ENCODE data around the gene NAA35.
"Not testable (repeated sequence)": the region's sequence is repeated elsewhere in the genome, so short reads cannot be mapped to it uniquely, and the experiment has no call there.

The NAA35 gene

DNA sequence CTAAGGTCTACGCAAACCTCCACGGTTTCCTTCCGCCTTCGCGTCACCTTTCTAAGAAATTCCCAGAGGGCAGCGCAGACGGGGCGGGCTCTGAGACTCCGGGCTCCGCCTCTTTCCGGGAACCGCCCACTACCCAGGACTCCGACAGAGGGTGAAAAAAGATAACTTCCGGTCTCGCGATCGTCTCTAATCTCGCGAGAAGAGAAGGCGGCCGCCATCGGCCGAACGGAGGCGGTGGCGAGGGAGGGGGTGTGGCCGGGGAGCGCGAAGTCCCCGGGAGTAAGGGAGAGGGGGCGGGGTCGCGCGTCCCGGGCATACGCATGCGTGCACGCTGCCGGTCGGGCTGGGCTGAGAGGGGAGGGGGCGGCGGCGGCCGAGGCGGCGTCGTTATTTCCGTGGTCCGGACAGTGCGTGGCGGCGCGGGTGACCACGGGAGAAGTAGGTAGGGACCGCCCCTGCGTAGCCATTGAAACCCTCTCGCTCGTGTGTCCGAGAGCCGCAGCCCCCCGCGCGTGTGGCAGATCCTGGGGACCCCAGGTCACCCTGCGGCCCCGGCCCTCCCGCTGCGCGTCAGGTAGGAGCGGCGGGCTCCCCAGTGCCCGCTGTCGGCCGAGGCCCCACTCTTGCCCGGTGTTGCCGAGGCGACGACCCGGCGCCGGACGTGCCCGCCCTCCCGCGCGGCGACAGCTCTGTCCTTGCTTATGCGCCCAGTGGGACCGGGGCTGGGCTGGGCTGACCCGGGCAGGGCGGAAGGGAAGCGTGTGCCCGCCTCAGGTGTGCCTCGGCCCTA lies at the start of gene NAA35:
TSS of gene NAA35 (plus strand) at position 315 of the 790 bp plus-strand sequence. CDS start 1,014 bp downstream, outside the sequence.
- DNase-seq (ENCODE audit: low read depth in 3 of 3), result peak; percentile 95 to 99 (median 99)

DNA sequence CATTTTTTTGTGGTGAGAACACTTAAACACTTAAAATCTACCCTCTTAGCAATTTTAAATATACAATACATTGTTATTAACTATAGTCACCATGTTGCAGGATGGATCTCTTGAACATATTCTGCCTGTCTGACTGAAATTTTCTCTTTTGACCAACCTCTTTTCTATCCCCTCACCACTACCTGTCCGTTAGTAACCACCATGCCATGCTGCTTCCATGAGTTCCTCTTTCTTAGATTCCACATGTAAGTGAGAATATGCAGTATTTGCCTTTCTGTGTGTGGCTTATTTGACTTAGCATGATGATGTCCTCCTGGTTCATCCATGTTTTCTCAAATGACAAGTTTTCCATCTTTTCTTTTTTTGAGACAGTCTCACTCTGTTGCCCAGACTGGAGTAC lies 48.5 kb upstream of the NAA35 start:
- DNase-seq (ENCODE audit: low read depth in 3 of 3), result no peak

DNA sequence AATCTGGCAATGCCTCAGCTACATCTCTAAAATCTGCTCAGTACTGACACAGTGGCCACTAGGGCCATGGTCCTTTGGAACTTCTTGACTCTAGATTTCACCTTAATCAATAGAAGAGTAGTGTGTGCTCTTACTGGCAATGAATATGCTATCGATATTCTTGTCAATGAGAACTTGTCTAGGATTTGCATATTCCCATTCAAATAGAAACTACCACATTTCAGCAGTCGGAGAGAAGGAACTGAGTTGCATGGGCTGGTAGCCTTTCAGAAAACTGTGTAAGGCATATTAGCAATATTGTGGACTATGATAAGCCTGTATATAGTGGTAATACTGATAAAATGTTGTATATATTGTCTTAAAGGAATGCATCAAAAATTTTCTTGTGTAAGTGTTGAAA lies 45.3 kb upstream of the NAA35 start:
- DNase-seq (ENCODE audit: low read depth in 3 of 3), result no peak

DNA sequence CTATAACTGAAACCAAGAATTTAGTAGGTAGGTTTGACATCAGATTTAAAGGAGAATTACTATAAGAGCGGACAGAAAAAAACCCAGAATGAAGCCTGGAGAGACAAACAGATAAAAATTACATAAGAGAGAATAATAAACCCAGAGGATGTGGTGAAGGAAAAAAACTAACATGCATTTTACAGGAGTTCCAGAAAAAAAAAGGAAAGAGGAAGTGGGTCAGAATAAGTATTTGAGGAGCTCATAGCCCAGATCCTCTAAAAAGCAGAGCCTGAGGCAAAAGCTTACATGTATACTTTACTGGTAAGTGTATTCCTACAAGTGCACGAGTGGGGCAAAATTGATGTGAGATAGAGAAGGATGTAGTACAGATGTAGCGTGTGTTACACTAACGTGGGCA lies 43.1 kb upstream of the NAA35 start:
- DNase-seq (ENCODE audit: low read depth in 3 of 3), result no peak

DNA sequence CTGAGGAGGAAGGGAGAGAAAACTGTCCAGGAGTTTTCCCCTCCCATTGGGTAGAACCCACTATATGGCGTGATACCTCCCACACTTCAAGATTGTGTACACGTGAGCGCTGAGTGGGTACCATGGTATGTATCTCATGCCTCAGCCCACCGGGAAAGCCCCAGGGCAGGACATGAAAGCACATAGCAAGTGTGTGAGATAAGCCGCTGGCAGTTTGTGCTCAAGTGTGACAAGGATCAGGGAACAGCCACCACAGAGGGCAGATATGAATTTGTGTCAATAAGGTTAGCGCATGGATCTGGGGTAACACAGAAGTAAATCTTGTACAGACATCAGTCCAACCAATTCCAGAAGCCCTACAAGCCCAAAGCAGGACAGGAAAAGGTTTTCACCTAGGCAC lies 42.6 kb upstream of the NAA35 start:
- no peak for DNase-seq (ENCODE audit: low read depth in 3 of 3)

DNA sequence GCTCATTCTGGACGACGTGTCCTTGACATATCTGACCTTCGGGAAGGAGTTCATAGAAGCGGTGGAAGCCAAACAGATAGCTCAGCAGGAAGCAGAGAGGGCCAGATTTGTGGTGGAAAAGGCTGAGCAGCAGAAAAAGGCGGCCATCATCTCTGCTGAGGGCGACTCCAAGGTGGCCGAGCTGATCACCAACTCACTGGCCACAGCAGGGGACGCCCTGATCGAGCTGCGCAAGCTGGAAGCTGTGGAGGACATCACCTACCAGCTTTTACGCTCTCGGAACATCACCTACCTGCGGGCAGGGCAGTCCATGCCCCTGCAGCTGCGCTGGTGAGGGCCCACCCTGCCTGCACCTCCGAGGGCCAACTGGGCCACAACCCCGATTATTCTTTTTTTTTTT lies 41.6 kb upstream of the NAA35 start:
- DNase-seq (ENCODE audit: low read depth in 3 of 3), result no peak

DNA sequence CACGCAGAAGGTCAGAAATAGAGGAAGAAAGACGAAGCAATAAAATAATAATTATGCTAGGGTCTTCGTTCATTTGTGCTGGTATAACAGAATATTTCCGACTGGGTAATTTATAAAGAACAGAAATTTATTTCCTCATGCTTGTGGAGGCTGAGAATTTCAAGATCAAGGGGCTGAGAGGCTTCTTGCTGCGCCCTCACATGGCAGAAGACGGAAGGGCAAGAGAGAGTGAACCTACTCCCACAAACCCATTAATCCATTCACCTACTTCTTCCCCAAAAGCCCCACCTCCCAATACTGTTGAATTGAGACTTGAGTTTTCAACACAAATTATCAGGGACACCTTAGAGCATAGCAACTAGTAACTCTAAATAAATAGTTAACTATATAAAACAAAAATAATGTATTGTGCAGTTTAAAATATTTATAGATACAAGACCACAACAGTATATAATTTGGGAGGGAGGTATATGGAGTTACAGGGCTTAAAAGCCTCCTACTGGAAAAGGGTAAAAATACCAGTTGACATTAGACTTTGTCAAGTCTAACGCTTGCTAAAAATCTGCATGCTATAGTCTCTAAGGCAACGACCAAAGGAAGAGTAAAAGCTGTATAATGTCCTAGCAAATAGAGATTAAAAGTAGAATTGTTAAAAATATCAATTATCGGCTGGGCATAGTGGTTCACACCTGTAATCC lies 40.3 kb upstream of the NAA35 start:
- DNase-seq (ENCODE audit: low read depth in 3 of 3), result no peak

DNA sequence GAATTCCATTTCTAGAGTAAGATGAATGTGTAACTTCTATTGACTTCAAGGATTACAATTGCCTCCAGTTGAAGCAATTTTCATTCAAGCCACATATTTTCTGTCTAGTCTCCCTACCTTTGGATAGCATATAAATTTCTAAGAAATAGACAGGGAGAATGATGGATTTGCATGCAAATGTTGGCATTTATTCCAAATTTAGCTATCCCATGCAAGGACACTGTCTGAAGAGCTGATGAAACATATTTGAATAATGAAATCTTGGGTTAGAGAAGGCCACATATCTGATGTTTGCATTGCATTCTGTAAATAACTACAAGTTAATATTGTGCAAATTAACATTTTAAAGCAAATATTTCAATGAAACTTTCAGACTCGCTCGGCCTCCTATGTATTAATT lies 36.0 kb upstream of the NAA35 start:
- no peak for DNase-seq (ENCODE audit: low read depth in 3 of 3)

DNA sequence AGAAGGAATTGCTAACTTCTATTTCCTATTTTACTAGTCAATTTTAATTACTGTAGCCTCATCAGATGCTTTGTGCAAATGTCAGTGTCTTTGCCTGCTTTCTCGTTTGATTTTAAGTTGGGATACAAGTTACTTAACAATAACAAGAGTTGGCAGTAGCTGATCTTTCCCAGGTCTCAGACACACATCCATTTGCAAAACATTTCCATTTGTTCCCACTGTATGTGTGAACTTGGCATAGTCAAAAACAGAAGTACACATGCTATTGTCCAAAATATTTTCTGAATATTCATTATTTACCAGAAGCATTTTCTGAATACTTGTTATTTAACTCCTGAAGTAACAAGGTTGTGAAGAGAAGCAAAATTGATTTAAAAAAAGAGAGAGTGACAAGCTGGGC lies 35.0 kb upstream of the NAA35 start:
- DNase-seq (ENCODE audit: low read depth in 3 of 3), result no peak

DNA sequence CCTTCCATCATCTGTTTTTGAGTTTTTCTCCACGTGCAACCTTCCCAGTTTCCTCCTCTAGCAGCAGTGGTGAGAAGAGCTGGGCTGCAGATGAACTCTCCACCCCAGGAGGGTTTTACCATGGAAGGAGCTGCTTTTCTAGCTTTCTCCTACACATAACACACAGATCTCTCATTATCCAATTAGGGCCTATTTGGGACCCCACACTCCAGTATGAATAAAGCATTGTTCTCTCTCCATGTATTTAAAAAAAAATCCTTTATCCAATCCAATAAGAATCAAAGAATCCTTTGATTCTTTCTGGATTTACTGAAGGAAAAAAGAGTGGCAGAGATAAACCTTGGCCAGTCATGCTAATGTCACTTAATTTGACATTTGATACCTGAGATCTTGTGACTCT lies 31.6 kb upstream of the NAA35 start:
- no peak for DNase-seq (ENCODE audit: low read depth in 3 of 3)

DNA sequence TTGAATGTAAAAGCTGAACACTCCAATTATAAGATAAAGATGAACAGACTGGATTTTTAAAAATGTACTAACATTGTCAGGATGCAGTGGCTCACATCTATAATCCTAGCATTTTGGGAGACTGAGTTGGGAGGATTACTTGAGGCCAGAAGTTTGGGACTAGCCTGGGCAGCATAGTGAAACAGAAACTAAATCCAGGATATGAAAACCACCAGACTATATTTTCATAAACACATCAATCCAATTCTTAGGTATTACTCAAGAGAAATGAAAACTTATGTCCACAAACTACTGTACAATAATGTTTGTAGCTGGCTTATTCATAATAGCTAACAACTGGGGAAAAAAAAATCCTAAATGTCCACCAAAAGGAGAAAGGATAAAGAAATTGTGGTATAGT lies 26.8 kb upstream of the NAA35 start:
- DNase-seq (ENCODE audit: low read depth in 3 of 3), result no peak

DNA sequence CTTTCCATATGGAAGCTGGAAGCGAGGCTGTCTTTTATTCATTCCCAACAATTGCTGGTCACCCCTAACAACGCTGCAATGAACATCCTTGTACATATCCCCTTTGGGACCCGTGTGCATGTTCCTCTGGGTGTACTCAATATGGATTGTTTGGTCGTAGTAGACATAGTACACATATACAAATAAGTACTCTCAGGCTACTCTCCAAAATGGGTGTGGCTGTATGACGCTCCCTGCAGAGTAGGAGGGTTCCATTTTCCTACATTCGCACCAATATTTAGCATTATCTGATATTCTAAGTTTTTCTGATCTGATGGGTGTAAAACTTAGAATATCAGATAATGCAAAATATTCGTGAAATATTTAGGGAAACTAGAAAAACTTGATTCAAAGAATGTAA lies 23.2 kb upstream of the NAA35 start:
- no peak for DNase-seq (ENCODE audit: low read depth in 3 of 3)

DNA sequence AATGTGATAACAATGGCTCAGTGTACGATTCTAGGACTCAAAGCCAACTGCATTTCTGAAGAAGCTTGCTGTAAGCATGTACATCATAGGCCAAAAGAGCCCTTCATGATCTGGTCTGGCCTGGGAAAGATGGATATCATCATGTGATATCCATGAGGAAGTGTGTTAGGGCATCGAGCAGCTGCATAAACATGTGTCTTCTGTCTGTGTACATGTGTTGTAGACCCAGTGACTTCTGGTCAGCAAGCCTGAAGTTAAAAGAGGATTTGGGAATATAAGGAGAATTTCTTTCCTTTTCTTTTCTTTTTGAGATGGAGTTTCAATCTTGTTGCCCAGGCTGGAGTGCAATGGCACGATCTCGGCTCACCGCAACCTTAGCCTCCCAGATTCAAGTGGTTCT lies 15.5 kb upstream of the NAA35 start:
- no peak for DNase-seq (ENCODE audit: low read depth in 3 of 3)

DNA sequence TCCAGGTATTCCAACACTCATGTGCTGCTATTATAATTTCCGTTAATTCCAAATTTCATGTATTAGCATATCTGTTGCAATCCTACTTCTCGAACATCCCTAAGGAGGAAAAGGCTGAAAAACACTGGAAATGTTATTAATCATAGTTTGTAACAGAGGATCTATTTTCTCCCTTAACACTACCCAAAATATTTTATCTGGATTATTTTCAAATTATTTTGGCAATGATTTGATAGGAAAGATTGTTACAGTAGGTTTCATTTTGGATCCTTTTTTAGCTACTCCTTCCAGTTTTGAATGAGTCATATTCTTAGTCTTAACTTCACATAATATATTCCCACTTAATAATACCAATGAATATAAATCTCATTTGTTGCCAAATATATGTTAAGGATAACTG lies 13.9 kb upstream of the NAA35 start:
- no peak for DNase-seq (ENCODE audit: low read depth in 3 of 3)

DNA sequence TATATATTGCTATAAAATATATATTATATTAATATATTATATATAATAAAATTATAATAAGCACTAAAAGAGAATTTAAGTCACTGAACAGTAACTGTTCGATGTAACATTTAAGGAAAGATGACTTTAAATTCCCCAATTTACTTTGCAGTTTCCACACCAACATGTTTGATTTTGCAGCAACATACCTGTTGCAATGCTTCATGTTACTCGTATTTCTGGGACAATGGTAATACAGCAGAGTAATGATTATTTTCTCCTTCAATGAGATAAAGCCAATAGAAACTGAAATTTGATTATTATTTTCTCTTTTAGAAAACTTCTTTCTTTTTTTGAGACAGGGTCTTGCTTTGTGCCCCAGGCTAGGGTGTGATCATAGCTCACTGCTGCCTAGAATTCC lies 9.5 kb upstream of the NAA35 start:
- DNase-seq (ENCODE audit: low read depth in 3 of 3), result no peak

DNA sequence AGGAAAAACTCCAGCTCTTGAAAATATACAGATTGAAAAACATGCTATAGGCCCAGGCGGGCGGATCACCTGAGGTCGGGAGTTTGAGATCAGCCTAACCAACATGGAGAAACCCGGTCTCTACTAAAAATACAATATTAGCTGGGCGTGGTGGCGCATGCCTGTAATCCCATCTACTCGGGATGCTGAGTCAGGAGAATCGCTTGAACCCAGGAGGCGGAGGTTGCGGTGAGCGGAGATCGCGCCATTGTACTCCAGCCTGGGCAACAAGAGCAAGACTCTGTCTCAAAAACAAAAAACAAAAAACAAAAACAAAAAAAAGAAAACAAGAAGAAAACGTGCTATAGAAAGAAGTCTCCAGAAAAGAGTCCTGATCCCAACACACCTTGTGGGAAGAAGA lies 5.0 kb upstream of the NAA35 start:
- DNase-seq (ENCODE audit: low read depth in 3 of 3), result not testable (repeated sequence)

DNA sequence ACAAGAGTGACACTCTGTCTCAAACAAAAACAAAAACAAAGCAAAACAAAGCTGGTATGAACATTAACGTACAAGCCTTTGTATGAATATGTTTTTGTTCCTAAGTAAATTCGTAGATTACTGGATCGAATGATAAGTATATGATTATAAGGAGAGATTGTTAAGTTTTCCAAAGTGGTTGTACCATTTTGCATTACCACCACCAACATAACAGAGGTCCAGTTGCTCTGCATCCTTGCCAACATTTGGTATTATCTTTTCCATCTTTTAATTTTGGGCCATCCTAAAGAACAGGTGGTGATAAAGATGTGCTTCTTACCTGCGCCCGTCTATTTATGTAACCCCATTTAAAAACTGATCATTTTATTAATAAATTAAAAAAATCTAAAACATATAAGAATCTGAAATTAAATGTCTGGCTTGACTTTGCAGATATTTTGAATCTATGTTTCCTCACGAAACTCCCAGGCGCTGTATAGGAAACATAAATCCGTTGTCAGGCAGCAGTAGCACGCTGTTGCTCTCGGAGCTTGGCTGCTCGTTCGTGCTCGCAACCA lies 593 bp upstream of the NAA35 start:
- no peak for DNase-seq (ENCODE audit: low read depth in 3 of 3)

DNA sequence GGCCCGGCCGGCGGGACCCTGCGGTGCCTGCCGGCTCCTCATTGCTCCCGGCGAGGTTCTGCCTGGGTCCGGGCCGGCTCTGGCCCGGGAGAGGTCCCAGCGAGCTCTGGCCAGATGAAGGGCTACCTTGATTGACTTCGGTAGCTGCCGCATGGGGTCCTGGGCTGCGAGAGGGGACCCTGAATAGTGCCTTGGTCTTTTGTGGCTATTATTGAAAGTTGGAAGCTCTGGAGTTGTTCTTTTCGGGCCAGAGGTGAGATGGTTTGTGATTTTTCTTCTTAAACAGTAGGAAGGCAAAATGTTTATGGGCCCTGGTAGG lies 635 bp downstream of the NAA35 start:
- DNase-seq (ENCODE audit: low read depth in 3 of 3), result no peak

DNA sequence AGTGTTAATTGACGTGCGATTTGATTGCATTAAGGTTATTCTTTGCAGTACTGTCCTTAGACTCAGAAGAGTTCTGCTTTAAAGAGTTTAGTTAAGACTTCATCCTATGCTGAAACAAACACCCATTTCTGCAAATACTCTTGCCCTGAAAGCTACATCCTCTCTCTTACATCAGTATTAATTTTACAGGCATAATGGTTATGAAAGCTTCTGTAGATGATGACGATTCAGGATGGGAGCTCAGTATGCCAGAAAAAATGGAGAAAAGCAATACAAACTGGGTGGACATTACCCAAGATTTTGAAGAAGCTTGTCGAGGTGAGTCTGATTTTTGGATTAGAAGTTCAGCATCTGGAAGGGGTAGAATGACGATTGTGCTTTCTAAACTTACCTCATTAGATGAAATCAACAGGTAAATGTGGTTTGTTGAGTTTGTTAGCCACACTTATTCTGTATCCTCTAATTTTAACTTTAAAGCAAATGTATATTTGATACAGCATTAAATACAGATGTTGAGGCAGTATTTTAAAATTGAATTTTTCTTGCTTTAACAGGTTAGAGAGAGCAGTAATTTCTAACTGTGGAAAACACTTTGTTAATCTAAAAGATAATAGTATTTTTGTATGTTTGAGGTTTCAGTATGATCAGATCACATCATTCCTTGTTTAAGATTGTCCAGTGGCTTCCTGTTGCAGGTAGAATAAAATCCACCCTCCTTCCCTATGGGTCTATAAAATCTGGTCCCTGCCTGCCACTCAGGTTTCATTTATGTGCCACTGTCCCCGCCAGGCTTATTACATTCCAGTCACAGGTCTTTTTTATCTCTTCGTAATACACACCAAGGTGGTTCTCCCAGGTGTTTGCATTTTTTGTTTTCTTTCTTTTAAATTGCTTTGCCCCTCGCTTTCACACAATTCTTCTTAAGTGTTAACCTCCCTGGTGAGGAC lies 1.3 kb downstream of the NAA35 start:
- DNase-seq (ENCODE audit: low read depth in 3 of 3), result no peak

DNA sequence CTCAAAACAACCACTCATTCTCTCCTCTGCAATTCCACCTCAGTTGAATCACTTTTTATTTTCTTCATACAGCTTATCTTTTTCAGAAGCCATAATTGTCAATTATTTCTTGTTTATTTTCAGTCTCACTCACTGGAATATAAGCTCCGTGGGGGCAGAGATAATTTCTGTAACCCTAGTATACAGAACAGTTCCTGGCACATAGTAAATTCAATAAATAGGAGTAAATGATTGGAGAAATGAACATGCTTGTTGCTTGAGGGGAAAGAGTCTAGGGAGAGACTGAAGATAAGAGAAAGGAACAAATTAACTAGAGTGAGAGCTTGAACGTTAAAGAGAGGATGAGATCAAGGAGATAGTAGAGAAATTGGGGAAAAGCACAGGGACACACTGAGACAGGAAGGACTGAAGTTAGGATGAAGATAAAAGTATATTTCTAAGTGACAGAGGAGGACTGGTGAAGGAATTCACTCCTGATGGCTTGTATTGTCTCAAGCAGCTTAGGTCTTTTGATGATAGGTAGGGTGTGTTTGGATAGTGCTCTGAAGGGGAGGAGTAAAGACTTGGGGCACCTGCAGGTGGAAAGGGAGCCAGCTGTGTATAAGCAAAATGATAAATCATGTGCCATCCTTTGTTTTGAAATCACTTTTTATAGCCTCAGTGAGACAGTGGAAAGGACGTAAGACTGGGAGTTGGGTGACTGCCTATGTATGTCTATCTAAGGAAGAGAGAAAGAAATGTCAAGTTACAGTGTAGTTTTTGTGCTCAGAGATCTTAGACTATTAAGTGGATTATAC lies 2.2 kb downstream of the NAA35 start:
- no peak for DNase-seq (ENCODE audit: low read depth in 3 of 3)

DNA sequence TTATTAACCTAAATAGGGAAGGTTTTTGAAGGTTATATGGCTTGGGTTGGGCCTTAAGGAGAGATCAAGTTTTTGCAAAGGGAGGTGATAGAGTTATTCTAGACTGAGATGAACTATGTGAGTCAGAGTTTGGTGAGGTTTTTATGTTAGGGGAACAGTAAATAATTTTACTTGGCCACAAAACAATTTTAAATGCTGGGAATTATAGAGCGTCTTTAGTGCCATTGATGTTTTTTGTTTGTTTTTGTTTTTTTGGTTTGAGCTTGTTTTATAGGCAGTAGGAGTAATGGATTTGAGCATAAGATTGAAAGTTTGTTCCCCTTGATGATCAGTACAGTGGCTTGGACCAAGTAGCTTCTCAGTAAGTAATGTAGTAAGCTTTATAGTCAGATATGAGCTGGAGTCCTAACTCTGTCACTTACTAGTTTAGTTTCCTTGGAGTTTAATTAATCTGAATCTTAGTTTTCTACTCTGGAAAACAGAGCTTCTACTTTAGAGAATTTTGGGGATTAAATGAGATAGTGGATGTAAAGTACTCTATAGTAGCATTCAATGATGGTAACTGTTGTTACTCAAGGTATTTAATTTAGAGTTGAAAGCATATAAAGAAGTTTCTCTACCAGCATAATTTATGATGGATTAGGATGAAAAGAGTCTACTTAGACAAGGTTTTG lies 2.9 kb downstream of the NAA35 start:
- DNase-seq (ENCODE audit: low read depth in 3 of 3), result no peak
